ENCODE data around the gene SULF2.
A peak's percentile ranks its signal among the peaks of the same experiment; 100 is the strongest.

The SULF2 gene

GRCh38 chr20:47668313-47669151, 116.7 kb downstream of the SULF2 start:
- DNase-seq (ENCODE audit: low read depth) = no peak

DNA sequence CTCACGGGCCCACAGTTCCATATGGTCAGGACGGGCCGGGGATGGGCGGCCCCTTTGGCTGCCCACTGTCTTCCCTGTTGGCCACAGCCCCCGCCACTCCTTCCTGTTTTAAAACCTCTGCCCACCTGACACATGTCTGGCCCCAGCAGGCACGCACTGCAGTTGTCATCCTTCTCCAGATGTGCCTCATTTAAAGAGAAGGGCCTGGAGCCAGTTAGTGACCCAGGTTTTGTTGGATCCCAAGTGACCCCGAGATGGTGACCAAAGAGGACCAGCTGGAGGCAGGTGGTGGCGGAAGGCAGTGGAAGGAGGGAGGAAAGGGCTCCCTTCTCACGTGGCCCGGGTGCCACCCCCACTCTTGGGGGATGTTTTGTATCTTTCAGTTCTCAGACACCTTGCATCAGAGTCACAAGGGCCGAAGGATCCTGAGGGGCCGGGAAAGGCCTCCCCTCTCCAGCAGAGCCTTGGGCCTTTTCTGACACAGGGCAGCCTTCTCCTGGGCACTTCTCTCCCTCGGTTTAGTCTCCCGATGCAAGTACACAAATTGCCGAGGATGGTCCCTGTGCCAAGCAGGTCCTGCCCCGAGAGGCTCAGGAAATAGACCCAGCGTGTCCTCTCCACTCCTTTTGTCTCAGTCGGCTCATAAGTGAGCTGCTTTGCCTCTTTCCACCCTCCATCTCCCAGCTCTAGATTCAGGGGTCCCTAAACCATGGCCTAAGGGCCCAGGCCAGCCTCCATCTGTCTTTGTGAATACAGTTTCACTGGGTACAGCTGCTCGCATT, 117.6 kb downstream of the SULF2 start:
- DNase-seq (ENCODE audit: low read depth) = no peak

GRCh38 chr20:47667086-47667485, 118.2 kb downstream of the SULF2 start:
- no peak for DNase-seq (ENCODE audit: low read depth)

GRCh38 chr20:47666304-47666703, 119.0 kb downstream of the SULF2 start:
- DNase-seq (ENCODE audit: low read depth) = no peak

GRCh38 chr20:47665221-47665991, 119.9 kb downstream of the SULF2 start:
- no peak for DNase-seq (ENCODE audit: low read depth)

- no peak for DNase-seq (ENCODE audit: low read depth)
Observed at GRCh38 chr20:47664744-47665143, 120.5 kb downstream of the SULF2 start.

- DNase-seq (ENCODE audit: low read depth) = no peak
Observed at GRCh38 chr20:47664068-47664437, 121.2 kb downstream of the SULF2 start.

DNA sequence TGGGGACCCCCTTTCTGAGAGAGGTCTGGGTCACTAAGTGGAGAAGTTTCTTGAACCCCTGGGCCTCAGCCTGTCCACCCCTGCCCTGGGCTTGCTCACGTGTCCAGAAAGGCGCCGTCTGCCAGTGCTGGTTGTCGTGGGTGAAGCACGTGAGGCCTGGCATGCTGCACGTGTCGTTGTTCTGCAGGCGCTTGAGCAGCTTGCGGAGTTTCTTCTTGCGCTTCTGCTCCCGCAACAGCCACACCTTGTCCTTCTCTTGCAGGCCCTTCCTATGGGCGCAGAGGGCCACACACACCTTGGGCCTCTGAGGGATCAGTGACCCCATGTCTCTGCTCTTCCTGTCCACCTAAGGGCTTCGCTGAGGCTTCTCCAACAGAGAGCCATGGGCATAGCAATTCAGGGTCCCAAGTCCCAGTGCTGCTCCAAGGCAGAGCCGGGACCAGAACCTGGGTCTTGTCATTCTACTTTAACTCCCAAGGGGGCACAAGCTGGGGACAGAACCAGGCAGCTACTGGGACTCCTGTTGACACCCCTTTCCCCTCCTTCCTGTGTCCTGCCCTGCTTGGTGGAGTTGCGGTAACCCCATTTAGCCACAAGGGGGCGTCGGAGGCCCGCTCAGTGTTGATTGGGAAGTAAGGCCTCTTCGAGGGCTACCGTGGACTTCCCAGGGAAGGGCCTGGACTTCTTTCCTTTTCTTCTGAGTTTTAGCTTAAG, 121.8 kb downstream of the SULF2 start:
- peak; percentile 37 for DNase-seq (ENCODE audit: low read depth)

DNA sequence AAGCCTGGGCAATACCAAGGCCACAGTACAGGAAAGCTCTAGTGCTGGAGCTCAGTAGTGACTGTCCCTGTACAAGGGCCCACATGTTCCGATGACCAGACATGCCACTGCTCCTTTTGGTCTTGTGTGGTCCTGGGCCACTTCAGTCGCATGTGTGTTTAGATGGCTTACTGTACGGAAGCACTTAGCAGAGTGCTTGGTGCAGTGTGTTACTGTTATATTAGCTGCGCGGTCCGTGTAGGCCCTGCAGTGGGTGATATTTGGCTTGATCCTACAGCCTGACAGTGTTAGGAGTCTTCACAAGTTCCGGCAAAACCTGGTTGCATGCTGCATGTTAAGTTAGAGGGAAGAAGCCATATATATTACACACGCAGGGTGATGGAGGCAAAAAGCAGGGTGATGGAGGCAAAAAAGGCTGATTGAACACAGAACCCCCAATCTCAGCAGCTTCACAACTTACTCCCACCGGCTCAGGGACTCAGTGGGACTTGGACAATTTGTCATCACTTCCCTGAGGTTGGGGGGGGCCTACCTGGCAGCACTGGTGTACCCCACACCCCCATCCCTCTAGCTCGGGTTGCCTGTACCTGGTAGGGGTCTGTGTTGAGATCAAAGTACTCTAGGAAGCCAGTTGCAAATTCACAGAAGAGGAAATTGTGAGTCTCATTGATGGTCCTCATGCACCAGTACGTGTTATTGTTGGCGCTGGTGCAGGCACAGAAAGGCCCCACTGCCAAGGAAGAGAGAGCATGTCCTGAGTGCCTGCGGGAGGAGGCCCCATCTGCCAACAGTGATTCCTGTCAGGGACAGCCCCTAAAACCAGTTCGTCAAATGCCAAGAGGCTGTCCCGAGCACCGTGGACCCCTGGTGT, 122.6 kb downstream of the SULF2 start:
- no peak for DNase-seq (ENCODE audit: low read depth)

GRCh38 chr20:47661714-47662113, 123.6 kb downstream of the SULF2 start:
- DNase-seq (ENCODE audit: low read depth) = no peak

- DNase-seq (ENCODE audit: low read depth) = no peak
Observed at GRCh38 chr20:47660983-47661700, 124.1 kb downstream of the SULF2 start.

GRCh38 chr20:47660602-47660905, 124.7 kb downstream of the SULF2 start:
- no peak for DNase-seq (ENCODE audit: low read depth)

GRCh38 chr20:47659904-47660601, 125.2 kb downstream of the SULF2 start:
- no peak for DNase-seq (ENCODE audit: low read depth)

- no peak for DNase-seq (ENCODE audit: low read depth)
Observed at GRCh38 chr20:47656318-47656717, 129.0 kb downstream of the SULF2 start.

DNA sequence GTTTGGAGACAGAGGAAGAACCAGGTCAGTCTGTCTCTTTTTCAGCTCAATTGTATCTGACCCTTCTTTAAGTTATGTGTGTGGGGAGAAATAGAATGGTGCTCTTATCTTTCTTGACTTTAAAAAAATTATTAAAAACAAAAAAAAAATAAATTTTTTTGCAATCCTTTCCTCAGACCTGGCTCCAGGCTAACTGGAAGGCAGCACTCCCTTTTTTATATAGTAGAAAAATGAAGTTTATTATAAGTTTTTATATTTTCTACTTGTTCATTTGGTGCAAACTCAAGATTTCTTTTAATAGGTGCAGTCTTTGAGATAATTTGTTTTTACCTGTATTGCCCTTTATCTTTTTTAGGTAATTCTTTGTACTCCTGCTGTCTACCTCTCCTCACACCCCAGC, 129.6 kb downstream of the SULF2 start:
- DNase-seq (ENCODE audit: low read depth) = no peak

GRCh38 chr20:47654370-47654769, 130.9 kb downstream of the SULF2 start:
- no peak for DNase-seq (ENCODE audit: low read depth)

GRCh38 chr20:47653869-47654268, 131.4 kb downstream of the SULF2 start:
- DNase-seq (ENCODE audit: low read depth) = no peak

DNA sequence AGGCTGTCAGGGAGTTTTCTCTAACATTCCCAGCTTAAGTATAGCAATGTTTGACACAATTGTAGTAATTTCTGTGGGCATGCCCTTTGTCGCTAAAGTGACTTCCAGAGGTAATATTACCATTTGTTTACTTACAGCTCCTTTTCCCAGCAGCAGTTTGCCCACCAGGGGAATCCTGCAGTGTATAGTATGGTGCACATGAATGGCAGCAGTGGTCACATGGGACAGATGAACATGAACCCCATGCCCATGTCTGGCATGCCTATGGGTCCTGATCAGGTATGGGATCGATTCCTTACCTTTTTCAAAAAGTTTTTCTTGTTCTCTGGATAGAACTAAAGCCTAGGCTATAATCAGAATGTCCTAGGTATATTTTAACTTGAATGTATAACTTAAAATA, 132.5 kb downstream of the SULF2 start:
- DNase-seq (ENCODE audit: low read depth) = no peak

GRCh38 chr20:47652301-47652700, 133.0 kb downstream of the SULF2 start:
- DNase-seq (ENCODE audit: low read depth) = no peak

DNA sequence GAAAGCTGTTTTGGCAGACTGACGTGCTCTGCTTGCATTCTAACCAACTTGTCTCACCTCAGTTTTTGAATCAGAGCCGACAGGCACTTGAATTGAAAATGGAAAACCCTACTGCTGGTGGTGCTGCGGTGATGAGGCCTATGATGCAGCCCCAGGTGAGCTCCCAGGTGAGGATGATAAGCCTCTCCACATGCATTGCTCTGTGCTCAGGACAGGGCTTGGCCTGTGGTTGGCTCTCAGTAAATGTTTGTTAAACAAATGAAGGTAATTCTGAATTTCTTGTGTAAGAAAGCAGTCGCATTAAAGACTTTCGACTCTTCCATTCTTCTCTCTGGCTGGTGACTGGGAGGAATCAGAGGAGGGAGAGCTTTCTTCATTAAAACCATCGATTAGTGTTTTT, 136.3 kb downstream of the SULF2 start:
- DNase-seq (ENCODE audit: low read depth) = no peak

All from stimulated activated CD8-positive, alpha-beta memory T cell treated with anti-CD3 and anti-CD28 coated beads, Interleukin-15, amount 100 ng/mL, for 24 hours (primary cell).